Ramos (cell line): ENCODE data around the gene SYTL1.

Experiments used
- in situ Hi-C: fragments of 300-500 bp; cut with MboI; formaldehyde crosslinking; loops from one replicate; pipeline ENCODE4 v1.14.3; 2022; ENCODE audit warnings: low sequenced_read_pairs; ENCODE audit not compliant: unreplicated experiment

SYTL1 gene

GRCh38 chr1:27380766-27381733 is 39.2 kb downstream of the SYTL1 start:
- in situ Hi-C loops: loop anchor here (10.0 kb wide), 1 partner anchor 276 kb away; no protein-coding TSS in a partner anchor

GRCh38 chr1:27381969-27382762 is 40.3 kb downstream of the SYTL1 start:
- in situ Hi-C loops: loop anchor here (10.0 kb wide), 1 partner anchor 277 kb away; no protein-coding TSS in a partner anchor

- in situ Hi-C loops: loop anchor here (10.0 kb wide), 1 partner anchor 278 kb away; no protein-coding TSS in a partner anchor
Measured at GRCh38 chr1:27383039-27383605, 41.3 kb downstream of the SYTL1 start, which contains the start of gene CD164L2. Gene CD164L2 (minus strand): TSS chr1:27383333. CDS start chr1:27383239, 94 bp downstream.

- in situ Hi-C loops: loop anchor here (10.0 kb wide), 1 partner anchor 279 kb away; no protein-coding TSS in a partner anchor
Measured at GRCh38 chr1:27383661-27384060, 41.8 kb downstream of the SYTL1 start.

GRCh38 chr1:27384797-27385196 is 43.0 kb downstream of the SYTL1 start:
- in situ Hi-C loops: loop anchor here (5.0 to 10.0 kb wide), 2 partner anchors 82 to 280 kb away; no protein-coding TSS in a partner anchor

- in situ Hi-C loops: loop anchor here (5.0 to 10.0 kb wide), 2 partner anchors 86 to 284 kb away; no protein-coding TSS in a partner anchor
Measured at GRCh38 chr1:27388337-27389005, 46.6 kb downstream of the SYTL1 start.

GRCh38 chr1:27391511-27392095 is 49.8 kb downstream of the SYTL1 start:
- in situ Hi-C loops: loop anchor here (5.0 kb wide), 2 partner anchors 216 to 271 kb away; no protein-coding TSS in a partner anchor

GRCh38 chr1:27392096-27392777 is 50.4 kb downstream of the SYTL1 start, which contains the start of gene GPR3:
Gene GPR3 (plus strand): TSS chr1:27392622. CDS start chr1:27393799, 1,177 bp downstream.
- in situ Hi-C loops: loop anchor here (5.0 kb wide), 2 partner anchors 215 to 270 kb away; no protein-coding TSS in a partner anchor

- in situ Hi-C loops: loop anchor here (5.0 kb wide), 2 partner anchors 214 to 269 kb away; no protein-coding TSS in a partner anchor
Measured at GRCh38 chr1:27392778-27393635, 51.2 kb downstream of the SYTL1 start.

- in situ Hi-C loops: loop anchor here (5.0 kb wide), 2 partner anchors 214 to 269 kb away; no protein-coding TSS in a partner anchor
Measured at GRCh38 chr1:27393641-27394281, 51.9 kb downstream of the SYTL1 start.

GRCh38 chr1:27394282-27394658 is 52.4 kb downstream of the SYTL1 start:
- in situ Hi-C loops: loop anchor here (5.0 kb wide), 2 partner anchors 213 to 268 kb away; no protein-coding TSS in a partner anchor

GRCh38 chr1:27394925-27395324 is 53.1 kb downstream of the SYTL1 start:
- in situ Hi-C loops: loop anchor here (5.0 kb wide), 2 partner anchors 212 to 267 kb away; no protein-coding TSS in a partner anchor

- in situ Hi-C loops: no loop called here
Measured at GRCh38 chr1:27395441-27396195, 53.8 kb downstream of the SYTL1 start.

GRCh38 chr1:27397110-27397509 is 55.3 kb downstream of the SYTL1 start:
- in situ Hi-C loops: no loop called here

- in situ Hi-C loops: no loop called here
Measured at GRCh38 chr1:27397749-27398148, 55.9 kb downstream of the SYTL1 start.
